Activated T-helper 1 cell treated with anti-CD3 and anti-CD28 coated beads, Interleukin-12 subunit alpha, Interleukin-12 subunit beta, Interleukin-2, Interleukin-4 antibody, amounts not matched to agents 30 ng/mL and 10 ng/mL and 1 ng/mL, durations not matched to agents 14 hours and 24 hours and 36 hours (primary cell): ENCODE measurements around the gene LLGL2. TPM values are rescaled to one million over a fixed set of nuclear protein-coding genes. Genes with fewer than 3 reads are reported as not detected.

Experiments
- DNase-seq: peaks from one replicate; pipeline ENCODE4 v3.0.0; 2021; ENCODE audit warnings: low spot score
- H3K27ac Mint-ChIP-seq: one replicate; pipeline ENCODE4 v1.8.0; 2021; ENCODE audit warnings: mild to moderate bottlenecking, mixed read lengths
- H3K27me3 Mint-ChIP-seq: one replicate; pipeline ENCODE4 v1.8.0; 2022; ENCODE audit warnings: mild to moderate bottlenecking, moderate library complexity, mixed read lengths; ENCODE audit not compliant: insufficient read depth
- H3K36me3 Mint-ChIP-seq: one replicate; pipeline ENCODE4 v1.8.0; 2021; ENCODE audit warnings: low read depth, mixed read lengths
- H3K4me1 Mint-ChIP-seq: one replicate; pipeline ENCODE4 v1.8.0; 2021; ENCODE audit warnings: low read depth, mixed read lengths
- H3K4me3 Mint-ChIP-seq: one replicate; pipeline ENCODE4 v1.8.0; 2021; ENCODE audit warnings: mild to moderate bottlenecking, moderate library complexity, mixed read lengths
- H3K9me3 Mint-ChIP-seq: one replicate; pipeline ENCODE4 v1.8.0; 2021; ENCODE audit warnings: mixed read lengths
- intact Hi-C: fragments of 100-400 bp; cut with micrococcal nuclease; formaldehyde crosslinking; loops from one replicate; pipeline ENCODE4 v1.15.1; 2024
- total RNA-seq: library from RNA; stranded (reverse); gene quantifications from 2 replicates; pipeline ENCODE4 v1.2.3, GENCODE V29; 2022

Gene LLGL2
- total RNA-seq, 1 donor from 2014 or later, result 8.2 TPM

DNA sequence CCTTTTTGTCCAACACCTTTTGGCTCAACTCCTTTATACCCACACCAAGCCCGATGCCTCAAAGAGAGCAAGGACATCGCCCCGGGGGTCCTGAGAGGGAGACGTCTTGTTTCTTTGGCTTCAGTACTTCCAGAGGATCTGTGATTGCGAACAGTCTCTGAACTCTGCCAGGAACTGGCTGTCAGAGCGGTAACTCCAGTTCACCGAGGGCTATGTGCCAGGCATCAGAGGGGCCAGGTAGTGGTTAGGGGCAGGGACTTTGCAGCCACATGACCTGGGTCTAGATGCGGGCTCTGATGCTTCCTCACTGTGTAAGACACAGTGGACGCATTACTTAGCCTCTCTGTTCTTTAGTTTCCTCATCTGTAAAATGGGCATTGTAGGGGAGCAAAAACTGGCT lies 21.6 kb downstream of the LLGL2 start:
- Mint-ChIP-seq H3K27me3 (peaks cover 2% of the 10 kb centered on the region), H3K27ac (no peak overlapping the region), H3K36me3 (no peaks in the 10 kb centered on the region), H3K4me3 (no peak overlapping the region), H3K9me3 (no peaks in the 10 kb centered on the region), H3K4me1 (no peaks in the 10 kb centered on the region)
- no peak for DNase-seq
- intact Hi-C loops, result no loop called here

DNA sequence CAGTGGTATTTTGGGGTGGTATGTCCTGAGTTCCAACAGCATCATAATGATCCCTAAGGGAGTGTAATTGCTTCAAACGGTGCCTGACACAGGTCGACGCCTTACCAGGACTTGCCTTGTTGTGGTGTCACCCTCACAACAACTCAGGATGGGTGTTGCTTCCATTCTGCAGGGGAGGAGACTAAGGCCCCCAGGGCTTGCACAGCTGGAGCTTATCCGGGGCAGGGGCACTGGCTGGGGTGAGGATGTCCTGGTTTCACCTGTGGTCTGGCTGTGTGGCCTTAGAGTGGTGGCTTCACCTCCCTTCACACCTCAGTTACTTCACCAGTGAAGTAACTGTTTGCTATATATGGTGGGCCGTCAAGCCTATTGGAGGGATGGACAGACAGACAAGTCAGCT lies 23.3 kb downstream of the LLGL2 start:
- Mint-ChIP-seq H3K27ac (no peak overlapping the region), H3K27me3 (peaks cover 2% of the 10 kb centered on the region), H3K36me3 (no peaks in the 10 kb centered on the region), H3K9me3 (no peaks in the 10 kb centered on the region), H3K4me1 (no peaks in the 10 kb centered on the region), H3K4me3 (no peak overlapping the region)
- intact Hi-C loops, result no loop called here
- no peak for DNase-seq

- Mint-ChIP-seq H3K36me3 (no peaks in the 10 kb centered on the region), H3K9me3 (no peaks in the 10 kb centered on the region), H3K27me3 (peaks cover 2% of the 10 kb centered on the region), H3K27ac (no peak overlapping the region), H3K4me1 (no peaks in the 10 kb centered on the region), H3K4me3 (no peak overlapping the region)
- DNase-seq, result no peak
- intact Hi-C loops, result no loop called here
Observed at GRCh38 chr17:75549246-75550138, 24.0 kb downstream of the LLGL2 start.

GRCh38 chr17:75550139-75550465 lies 24.6 kb downstream of the LLGL2 start:
- no peak overlapping the region for H3K4me3 Mint-ChIP-seq
- H3K27me3 Mint-ChIP-seq, result peaks cover 4% of the 10 kb centered on the region
- intact Hi-C loops, result no loop called here
- no peaks in the 10 kb centered on the region for H3K36me3 Mint-ChIP-seq
- no peak for DNase-seq
- H3K9me3 Mint-ChIP-seq, result no peaks in the 10 kb centered on the region
- H3K27ac Mint-ChIP-seq, result no peak overlapping the region
- H3K4me1 Mint-ChIP-seq, result no peaks in the 10 kb centered on the region

DNA sequence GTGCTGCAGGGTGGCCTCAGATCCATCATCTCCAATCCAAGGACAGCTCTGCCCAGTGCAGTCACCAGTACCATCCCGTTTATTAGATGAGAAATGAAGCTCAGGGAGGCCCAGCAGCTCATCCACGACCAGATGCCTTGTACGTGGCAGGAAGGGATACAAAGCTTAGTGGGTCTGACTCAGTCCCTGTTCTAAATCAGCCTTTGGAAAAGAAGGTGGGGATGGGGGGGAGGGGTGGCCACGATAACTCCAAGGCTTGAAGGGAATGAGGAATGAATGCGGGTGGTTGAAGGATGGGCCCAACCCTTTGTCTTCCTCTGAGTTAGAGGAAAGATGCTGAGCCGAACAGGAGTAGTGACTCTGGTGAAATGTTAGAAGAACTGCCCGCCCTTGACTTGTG lies 25.8 kb downstream of the LLGL2 start:
- peaks cover 4% of the 10 kb centered on the region for H3K27me3 Mint-ChIP-seq
- no peaks in the 10 kb centered on the region for H3K9me3 Mint-ChIP-seq
- H3K36me3 Mint-ChIP-seq, result no peaks in the 10 kb centered on the region
- intact Hi-C loops, result no loop called here
- H3K27ac Mint-ChIP-seq, result no peak overlapping the region
- no peak overlapping the region for H3K4me3 Mint-ChIP-seq
- H3K4me1 Mint-ChIP-seq, result no peaks in the 10 kb centered on the region
- DNase-seq, result no peak

GRCh38 chr17:75552425-75553294 lies 27.2 kb downstream of the LLGL2 start:
- DNase-seq, result no peak
- Mint-ChIP-seq H3K27me3 (peaks cover 4% of the 10 kb centered on the region), H3K36me3 (no peaks in the 10 kb centered on the region), H3K27ac (no peak overlapping the region), H3K9me3 (no peaks in the 10 kb centered on the region), H3K4me1 (no peaks in the 10 kb centered on the region), H3K4me3 (no peak overlapping the region)
- intact Hi-C loops, result no loop called here

- Mint-ChIP-seq H3K36me3 (no peaks in the 10 kb centered on the region), H3K4me3 (no peak overlapping the region), H3K9me3 (no peaks in the 10 kb centered on the region), H3K27me3 (peaks cover 3% of the 10 kb centered on the region), H3K4me1 (no peaks in the 10 kb centered on the region), H3K27ac (no peak overlapping the region)
- intact Hi-C loops, result no loop called here
- no peak for DNase-seq
Observed at GRCh38 chr17:75553295-75554110, 28.0 kb downstream of the LLGL2 start.

- no peak overlapping the region for H3K27ac Mint-ChIP-seq
- intact Hi-C loops, result no loop called here
- H3K9me3 Mint-ChIP-seq, result no peaks in the 10 kb centered on the region
- no peak for DNase-seq
- no peak overlapping the region for H3K4me3 Mint-ChIP-seq
- no peaks in the 10 kb centered on the region for H3K4me1 Mint-ChIP-seq
- peaks cover 3% of the 10 kb centered on the region for H3K27me3 Mint-ChIP-seq
- no peaks in the 10 kb centered on the region for H3K36me3 Mint-ChIP-seq
Observed at GRCh38 chr17:75555679-75556153, 30.2 kb downstream of the LLGL2 start.

- no peak for DNase-seq
- no peak overlapping the region for H3K4me3 Mint-ChIP-seq
- peaks cover 3% of the 10 kb centered on the region for H3K27me3 Mint-ChIP-seq
- no peaks in the 10 kb centered on the region for H3K9me3 Mint-ChIP-seq
- H3K4me1 Mint-ChIP-seq, result no peaks in the 10 kb centered on the region
- H3K27ac Mint-ChIP-seq, result no peak overlapping the region
- intact Hi-C loops, result no loop called here
- H3K36me3 Mint-ChIP-seq, result no peaks in the 10 kb centered on the region
Observed at GRCh38 chr17:75557075-75557851, 31.8 kb downstream of the LLGL2 start.

DNA sequence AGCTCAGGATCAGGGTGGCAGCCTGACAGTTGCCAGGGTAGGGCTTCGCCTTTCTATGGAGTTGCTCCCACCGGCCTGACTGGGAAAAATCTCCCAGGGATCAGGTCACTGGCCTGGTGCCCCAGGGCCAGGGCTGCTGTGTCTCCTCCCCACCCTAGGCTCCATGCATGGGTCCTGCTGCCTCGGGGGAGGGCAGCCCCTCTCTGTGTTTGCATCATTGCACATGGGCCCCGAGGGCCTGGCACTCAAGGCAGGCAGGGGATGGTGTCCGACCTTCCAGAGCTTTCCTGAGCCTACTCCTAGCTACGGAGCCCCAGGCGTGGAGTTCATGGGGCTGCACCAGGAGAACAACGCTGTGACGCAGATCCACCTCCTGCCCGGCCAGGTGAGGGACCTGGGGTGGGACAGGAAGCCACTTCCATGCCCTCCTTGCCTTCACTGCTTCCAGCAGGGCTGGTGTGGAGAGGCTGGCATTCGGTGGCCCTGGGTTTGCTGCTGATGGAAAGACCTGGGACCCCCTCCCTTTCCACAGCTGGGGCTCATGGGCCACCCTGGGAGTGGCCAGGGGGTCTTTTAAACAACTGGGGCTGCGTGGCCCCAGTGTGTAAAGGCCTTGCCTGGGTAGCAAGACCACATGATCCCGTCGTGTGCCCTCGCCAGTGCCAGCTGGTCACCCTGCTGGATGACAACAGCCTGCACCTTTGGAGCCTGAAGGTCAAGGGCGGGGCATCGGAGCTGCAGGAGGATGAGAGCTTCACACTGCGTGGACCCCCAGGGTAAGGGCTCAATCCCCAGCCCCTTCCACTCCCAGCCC lies 32.6 kb downstream of the LLGL2 start:
- intact Hi-C loops, result no loop called here
- Mint-ChIP-seq H3K4me3 (no peak overlapping the region), H3K36me3 (no peaks in the 10 kb centered on the region), H3K27ac (no peak overlapping the region), H3K9me3 (no peaks in the 10 kb centered on the region), H3K27me3 (peaks cover 3% of the 10 kb centered on the region), H3K4me1 (no peaks in the 10 kb centered on the region)
- no peak for DNase-seq

- H3K4me1 Mint-ChIP-seq, result no peaks in the 10 kb centered on the region
- H3K27ac Mint-ChIP-seq, result no peak overlapping the region
- H3K4me3 Mint-ChIP-seq, result no peak overlapping the region
- H3K9me3 Mint-ChIP-seq, result no peaks in the 10 kb centered on the region
- intact Hi-C loops, result no loop called here
- H3K36me3 Mint-ChIP-seq, result no peaks in the 10 kb centered on the region
- H3K27me3 Mint-ChIP-seq, result peaks cover 3% of the 10 kb centered on the region
- no peak for DNase-seq
Observed at GRCh38 chr17:75558666-75559530, 33.4 kb downstream of the LLGL2 start.
